ENCODE results near the gene NUMB. TPM values are rescaled to one million over a fixed set of nuclear protein-coding genes. Genes with fewer than 3 reads are reported as not detected.

Gene NUMB
- total and polyA plus RNA-seq, 12 donors, result 18.9 to 42.6 (median 32.0) TPM

DNA sequence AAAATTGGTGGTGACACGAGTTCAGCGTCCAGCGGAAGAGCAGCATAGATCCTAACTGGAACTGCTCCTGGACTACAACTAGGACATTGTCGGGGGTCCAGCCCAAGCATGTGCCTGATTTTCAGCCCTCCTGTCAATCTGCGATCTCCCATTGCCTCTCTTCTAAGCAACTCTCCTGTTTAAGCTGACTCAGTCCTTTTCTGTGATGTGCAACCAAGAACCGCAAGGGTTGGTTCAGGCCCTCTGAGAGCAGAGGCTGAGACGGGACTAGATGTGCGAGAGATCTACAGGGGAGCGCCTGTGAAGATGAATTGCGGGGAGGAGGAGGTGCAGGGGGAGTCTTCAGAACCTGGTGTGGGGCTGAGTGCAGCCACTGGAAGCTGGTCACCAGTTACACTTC, 224.8 kb downstream of the NUMB start:
- 94 to 95% methylated on average over 10 of the region's 10 CpGs for WGBS, 2 donors
- Histone ChIP-seq H3K36me3 (peaks cover 0 to 6% (median 0%) of the 10 kb centered on the region in 9 donors), H3K9me3 (no peaks in the 10 kb centered on the region), H3K27ac (no peak overlapping the region), H3K4me3 (no peak overlapping the region), H3K4me1 (peaks cover 5 to 60% (median 23%) of the 10 kb centered on the region in 9 donors), H3K27me3 (peaks cover 9 to 64% (median 43%) of the 10 kb centered on the region in 7 donors)
- no peak for ATAC-seq
- TF ChIP-seq, protein P1, sequence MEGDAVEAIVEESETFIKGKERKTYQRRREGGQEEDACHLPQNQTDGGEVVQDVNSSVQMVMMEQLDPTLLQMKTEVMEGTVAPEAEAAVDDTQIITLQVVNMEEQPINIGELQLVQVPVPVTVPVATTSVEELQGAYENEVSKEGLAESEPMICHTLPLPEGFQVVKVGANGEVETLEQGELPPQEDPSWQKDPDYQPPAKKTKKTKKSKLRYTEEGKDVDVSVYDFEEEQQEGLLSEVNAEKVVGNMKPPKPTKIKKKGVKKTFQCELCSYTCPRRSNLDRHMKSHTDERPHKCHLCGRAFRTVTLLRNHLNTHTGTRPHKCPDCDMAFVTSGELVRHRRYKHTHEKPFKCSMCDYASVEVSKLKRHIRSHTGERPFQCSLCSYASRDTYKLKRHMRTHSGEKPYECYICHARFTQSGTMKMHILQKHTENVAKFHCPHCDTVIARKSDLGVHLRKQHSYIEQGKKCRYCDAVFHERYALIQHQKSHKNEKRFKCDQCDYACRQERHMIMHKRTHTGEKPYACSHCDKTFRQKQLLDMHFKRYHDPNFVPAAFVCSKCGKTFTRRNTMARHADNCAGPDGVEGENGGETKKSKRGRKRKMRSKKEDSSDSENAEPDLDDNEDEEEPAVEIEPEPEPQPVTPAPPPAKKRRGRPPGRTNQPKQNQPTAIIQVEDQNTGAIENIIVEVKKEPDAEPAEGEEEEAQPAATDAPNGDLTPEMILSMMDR (IDR thresholded peaks at IDR 0.05), result no peak
- DNase-seq, result no peak
- intact Hi-C loops (cut with DNase I), result no loop called here

DNA sequence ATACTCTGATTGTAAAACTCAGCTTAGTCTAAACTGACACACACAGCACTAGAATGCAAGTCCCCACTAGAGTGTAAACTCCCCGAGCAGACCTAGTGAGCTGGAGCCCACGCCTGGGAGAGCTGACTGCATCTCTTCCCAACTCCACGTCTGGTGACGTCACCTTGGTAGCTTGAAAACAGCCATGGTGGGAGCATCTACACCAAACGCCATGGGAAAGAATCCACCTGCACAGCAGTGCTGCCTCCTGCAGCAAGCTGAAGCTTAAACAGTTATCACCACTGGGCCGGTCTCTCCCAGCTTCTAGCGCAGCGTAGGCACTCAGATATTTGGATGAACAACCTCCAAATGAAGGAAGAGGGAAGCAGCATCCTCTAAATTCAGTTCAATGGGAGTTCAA, 225.4 kb downstream of the NUMB start:
- H3K4me3 ChIP-seq, result no peak overlapping the region
- H3K9me3 ChIP-seq, result no peaks in the 10 kb centered on the region
- DNase-seq, result no peak
- H3K36me3 ChIP-seq, result peaks cover 0 to 7% (median 0%) of the 10 kb centered on the region in 9 donors
- H3K27ac ChIP-seq, result no peak overlapping the region
- 84 to 87% methylated on average over 8 of the region's 8 CpGs for WGBS, 2 donors
- intact Hi-C loops (cut with DNase I), result no loop called here
- H3K4me1 ChIP-seq, result peaks cover 6 to 60% (median 23%) of the 10 kb centered on the region in 9 donors
- TF ChIP-seq, protein P1 (IDR thresholded peaks at IDR 0.05), result no peak
- peaks cover 8 to 58% (median 37%) of the 10 kb centered on the region in 7 donors for H3K27me3 ChIP-seq
- ATAC-seq, result no peak

DNA sequence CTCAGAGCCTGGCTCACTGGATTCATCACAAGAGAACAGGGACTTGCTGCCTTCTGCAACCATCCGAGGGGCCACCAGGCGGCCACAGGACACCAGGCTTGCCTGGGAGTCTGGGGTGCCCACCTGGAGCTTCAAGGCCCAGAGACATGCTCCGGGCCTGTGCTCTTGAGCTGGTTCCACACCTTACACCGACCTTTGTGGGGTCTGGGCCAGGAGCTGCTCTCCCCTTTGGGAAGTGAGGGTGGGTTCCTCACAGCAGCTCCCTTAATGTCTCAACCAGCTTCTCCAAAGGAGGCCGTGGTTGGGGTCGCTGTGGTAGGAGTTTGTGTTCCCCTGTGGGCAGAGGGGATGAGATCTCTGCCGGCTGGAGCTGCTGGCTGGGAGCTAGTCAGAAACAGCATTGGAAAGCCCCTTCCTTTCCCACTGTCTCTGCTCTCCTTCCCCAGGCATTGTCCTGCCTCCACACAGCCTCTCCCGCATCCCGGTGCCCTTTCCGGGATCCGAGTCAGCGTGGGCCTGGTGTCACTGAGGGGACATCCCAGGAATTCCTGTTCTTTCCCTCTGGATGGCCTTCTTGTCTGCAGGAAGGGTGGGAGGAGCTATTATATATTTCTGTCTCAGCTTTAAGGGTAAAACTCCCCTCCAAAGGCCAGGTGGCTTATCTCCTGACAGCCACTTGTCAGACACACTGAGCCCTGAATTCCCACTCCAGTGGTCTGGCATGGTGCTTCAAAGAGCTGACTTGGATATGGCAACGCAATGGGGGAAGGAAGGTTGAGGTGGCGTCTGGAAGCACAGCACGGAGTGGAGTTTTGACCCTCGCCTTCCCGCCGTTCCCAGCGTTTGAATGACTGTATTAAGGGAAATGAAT, 226.1 kb downstream of the NUMB start:
- Histone ChIP-seq H3K27me3 (peaks cover under 1 to 50% (median 29%) of the 10 kb centered on the region in 7 donors), H3K4me1 (peaks cover 6 to 59% (median 19%) of the 10 kb centered on the region in 9 donors), H3K36me3 (peaks cover 0 to 7% (median 0%) of the 10 kb centered on the region in 9 donors), H3K4me3 (no peak overlapping the region), H3K27ac (peak overlapping the region in 1 of 10 donors; percentile 69), H3K9me3 (no peaks in the 10 kb centered on the region)
- 44 to 54% methylated on average over 19 of the region's 19 CpGs for WGBS, 2 donors
- TF ChIP-seq, protein P1 (IDR thresholded peaks at IDR 0.05), result peak in 1 of 9 donors; percentile 24
- ATAC-seq (peak in 1 of 8 donors; percentile 48), DNase-seq (no peak)
- intact Hi-C loops (cut with DNase I), result no loop called here

GRCh38 chr14:73230051-73230450, 228.3 kb downstream of the NUMB start:
- intact Hi-C loops (cut with DNase I), result no loop called here
- 96 to 97% methylated on average over 6 of the region's 6 CpGs for WGBS, 2 donors
- TF ChIP-seq, protein P1 (IDR thresholded peaks at IDR 0.05), result no peak
- Histone ChIP-seq H3K36me3 (peaks cover 0 to 18% (median 0%) of the 10 kb centered on the region in 9 donors), H3K27ac (no peak overlapping the region), H3K27me3 (peaks cover 0 to 28% (median 11%) of the 10 kb centered on the region in 7 donors), H3K4me1 (peaks cover 5 to 40% (median 15%) of the 10 kb centered on the region in 9 donors), H3K9me3 (no peaks in the 10 kb centered on the region), H3K4me3 (no peak overlapping the region)
- ATAC-seq, result no peak
- DNase-seq, result no peak

All from heart right ventricle (tissue), 16 donors.